HG03045 (cell line): ENCODE data around the gene RASAL2.
"Not testable (repeated sequence)": the region's sequence is repeated elsewhere in the genome, so short reads cannot be mapped to it uniquely, and the experiment has no call there.

Experiments
- ATAC-seq: cut with Tn5 transposase; IDR thresholded peaks from one replicate; pipeline ENCODE4 v1.9.1; 2021; ENCODE audit warnings: mild to moderate bottlenecking, moderate library complexity; ENCODE audit not compliant: unreplicated experiment

RASAL2 gene

GRCh38 chr1:178151831-178152230 is 57.9 kb downstream of the RASAL2 start:
- no peak for ATAC-seq

- no peak for ATAC-seq
These were observed 61.8 kb downstream of the RASAL2 start for GRCh38 chr1:178155481-178156255.

- ATAC-seq = no peak
These were observed 67.0 kb downstream of the RASAL2 start for GRCh38 chr1:178160736-178161475.

GRCh38 chr1:178161516-178161915 is 67.6 kb downstream of the RASAL2 start:
- no peak for ATAC-seq

GRCh38 chr1:178165196-178165595 is 71.3 kb downstream of the RASAL2 start:
- ATAC-seq = no peak

GRCh38 chr1:178166429-178167024 is 72.6 kb downstream of the RASAL2 start:
- no peak for ATAC-seq

- no peak for ATAC-seq
These were observed 74.6 kb downstream of the RASAL2 start for GRCh38 chr1:178168536-178168935.

- ATAC-seq = no peak
These were observed 75.7 kb downstream of the RASAL2 start for GRCh38 chr1:178169649-178170048.

GRCh38 chr1:178172939-178173338 is 79.0 kb downstream of the RASAL2 start:
- ATAC-seq = no peak

GRCh38 chr1:178174539-178174938 is 80.6 kb downstream of the RASAL2 start:
- ATAC-seq = no peak

- ATAC-seq = no peak
These were observed 86.5 kb downstream of the RASAL2 start for GRCh38 chr1:178180405-178180804.

GRCh38 chr1:178183796-178184195 is 89.9 kb downstream of the RASAL2 start:
- ATAC-seq = no peak

- no peak for ATAC-seq
These were observed 94.4 kb downstream of the RASAL2 start for GRCh38 chr1:178188306-178188705.

- ATAC-seq = no peak
These were observed 95.9 kb downstream of the RASAL2 start for GRCh38 chr1:178189814-178190213.

GRCh38 chr1:178190881-178191280 is 97.0 kb downstream of the RASAL2 start:
- no peak for ATAC-seq

- ATAC-seq = no peak
These were observed 98.8 kb downstream of the RASAL2 start for GRCh38 chr1:178192686-178193085.

GRCh38 chr1:178196631-178197030 is 102.7 kb downstream of the RASAL2 start:
- no peak for ATAC-seq

- ATAC-seq = not testable (repeated sequence)
These were observed 108.2 kb downstream of the RASAL2 start for GRCh38 chr1:178202095-178202494.

GRCh38 chr1:178202546-178202945 is 108.6 kb downstream of the RASAL2 start:
- not testable (repeated sequence) for ATAC-seq

GRCh38 chr1:178208269-178208856 is 114.5 kb downstream of the RASAL2 start:
- ATAC-seq = not testable (repeated sequence)

- ATAC-seq = no peak
These were observed 116.0 kb downstream of the RASAL2 start for GRCh38 chr1:178209935-178210334.
